Right atrium auricular region (tissue), 2 donors: Measurements from ENCODE around the gene WASF2. TPM values are rescaled to one million over a fixed set of nuclear protein-coding genes. Genes with fewer than 3 reads are reported as not detected.
A peak's percentile ranks its signal among the peaks of the same experiment; 100 is the strongest.
"Not testable (repeated sequence)": the region's sequence is repeated elsewhere in the genome, so short reads cannot be mapped to it uniquely, and the experiment has no call there.

Experiments
- DNase-seq: peaks from one replicate; pipeline ENCODE4 v3.0.0-alpha.2; 2019; ENCODE audit warnings: low spot score
- H3K27ac ChIP-seq, 2 donors: fragments of 200-600 bp; sonication (generic); 1 replicate in 1 of 2; 2 replicates in 1 of 2; pipeline ENCODE4 v1.5.1; 2016 to 2019
- H3K27me3 ChIP-seq, 2 donors: fragments of 200-600 bp; sonication (generic); one replicate each; pipeline versions ENCODE4 v1.5.1 to v1.6.0; 2017 to 2019
- H3K36me3 ChIP-seq: fragments of 200-600 bp; sonication (generic); one replicate; pipeline ENCODE4 v1.5.1; 2016
- H3K4me1 ChIP-seq, 2 donors: fragments of 200-600 bp; sonication (generic); one replicate each; pipeline versions ENCODE4 v1.5.1 to v1.6.0; 2017 to 2019
- H3K4me3 ChIP-seq, 2 donors: fragments of 200-600 bp; sonication (generic); 1 replicate in 1 of 2; 2 replicates in 1 of 2; pipeline ENCODE4 v1.5.1; 2017 to 2019; ENCODE audit warnings: mild to moderate bottlenecking in 1 of 2, moderate library complexity in 1 of 2
- H3K9me3 ChIP-seq, 2 donors: fragments of 200-600 bp; sonication (generic); one replicate each; pipeline ENCODE4 v1.5.1; 2019
- CTCF ChIP-seq, 2 donors: fragments of 200-600 bp; sonication (generic); IDR thresholded peaks; one replicate each; pipeline ENCODE4 v1.5.1; 2019; ENCODE audit warnings: antibody characterized with exemption in 2 of 2
- total RNA-seq, 2 donors: library from RNA; depleted of rRNA; stranded (reverse); fragments of >200 nt; gene quantifications; one replicate each; pipeline ENCODE4 v1.1.0, GENCODE V29; 2016

The WASF2 gene
- total RNA-seq, 2 donors from 2014 or later = 20.7 to 49.0 TPM

GRCh38 chr1:27504588-27505419 is 14.8 kb upstream of the WASF2 start:
- Histone ChIP-seq H3K4me1 (peaks cover 0 to 34% of the 10 kb centered on the region in 2 donors), H3K4me3 (peak overlapping the region in 1 of 2 donors; percentile 22), H3K27me3 (no peaks in the 10 kb centered on the region), H3K9me3 (no peaks in the 10 kb centered on the region), H3K27ac (peak overlapping the region; percentile 87 to 97), H3K36me3 (no peaks in the 10 kb centered on the region)
- TF ChIP-seq CTCF (IDR thresholded peaks at IDR 0.05) = no peak
- peak; percentile 87 for DNase-seq

DNA sequence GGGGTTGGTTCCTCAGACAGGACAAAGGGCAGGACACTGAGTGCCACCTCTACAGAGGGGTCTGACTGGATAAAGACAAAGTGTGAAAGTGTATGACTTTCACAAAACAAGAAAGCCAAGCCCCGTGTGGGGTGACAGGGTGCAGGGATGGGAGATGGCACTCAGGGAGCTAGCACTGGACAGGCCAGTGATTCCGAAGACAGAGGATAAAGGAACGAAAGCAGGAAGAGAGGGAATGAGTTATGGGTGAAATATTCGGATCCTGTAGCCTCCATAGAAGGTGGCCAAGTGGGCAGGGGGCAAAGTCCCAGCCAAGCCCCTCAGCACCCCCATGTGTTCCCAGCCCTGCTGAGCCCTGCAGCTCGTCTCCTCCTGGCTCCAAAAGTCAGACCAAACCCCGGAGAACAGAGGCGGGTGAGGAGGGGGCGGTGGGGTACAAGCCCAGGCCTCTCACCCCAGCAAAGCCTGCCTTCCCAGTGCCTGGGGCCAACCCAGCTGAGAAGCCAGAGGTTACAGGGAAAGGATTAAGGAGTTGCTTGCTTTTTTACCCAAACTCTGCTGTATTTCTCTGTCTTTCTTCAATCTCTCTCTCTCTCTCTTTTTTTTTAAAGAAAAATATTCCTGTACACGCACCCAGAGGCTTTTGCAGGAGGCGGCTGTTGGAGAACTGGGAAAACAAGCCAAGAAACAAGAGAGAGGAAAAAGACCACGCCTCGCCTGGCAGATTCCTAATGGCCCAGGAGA is 14.0 kb upstream of the WASF2 start:
- Histone ChIP-seq H3K27ac (peak overlapping the region; percentile 87 to 97), H3K4me3 (peak overlapping the region in 1 of 2 donors; percentile 22), H3K9me3 (no peaks in the 10 kb centered on the region), H3K4me1 (peaks cover 0 to 27% of the 10 kb centered on the region in 2 donors), H3K27me3 (no peaks in the 10 kb centered on the region), H3K36me3 (no peaks in the 10 kb centered on the region)
- no peak for DNase-seq
- TF ChIP-seq CTCF (IDR thresholded peaks at IDR 0.05) = no peak

DNA sequence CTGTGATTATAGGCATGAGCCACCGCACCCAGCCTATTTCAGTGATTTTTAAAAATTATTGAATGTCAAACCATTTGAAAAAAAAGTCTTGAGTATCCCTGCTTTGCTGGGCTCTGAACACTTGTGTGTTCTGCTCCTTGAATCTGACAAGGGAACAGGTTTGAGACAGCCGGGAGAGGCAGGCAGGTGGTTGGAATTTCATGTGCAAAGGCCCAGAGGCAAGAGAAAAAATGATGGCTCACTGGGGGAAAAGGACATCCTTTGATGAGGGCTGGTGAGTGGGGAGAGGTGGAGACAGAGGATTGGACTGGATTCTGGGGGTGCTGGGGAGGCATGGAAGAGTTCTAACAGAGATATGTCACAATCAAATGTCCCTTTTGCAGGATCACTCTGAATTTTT is 13.1 kb upstream of the WASF2 start:
- Histone ChIP-seq H3K27me3 (no peaks in the 10 kb centered on the region), H3K27ac (peak overlapping the region; percentile 87 to 97), H3K4me3 (no peak overlapping the region), H3K4me1 (peaks cover 0 to 27% of the 10 kb centered on the region in 2 donors), H3K9me3 (no peaks in the 10 kb centered on the region), H3K36me3 (no peaks in the 10 kb centered on the region)
- no peak for DNase-seq
- TF ChIP-seq CTCF (IDR thresholded peaks at IDR 0.05) = no peak

DNA sequence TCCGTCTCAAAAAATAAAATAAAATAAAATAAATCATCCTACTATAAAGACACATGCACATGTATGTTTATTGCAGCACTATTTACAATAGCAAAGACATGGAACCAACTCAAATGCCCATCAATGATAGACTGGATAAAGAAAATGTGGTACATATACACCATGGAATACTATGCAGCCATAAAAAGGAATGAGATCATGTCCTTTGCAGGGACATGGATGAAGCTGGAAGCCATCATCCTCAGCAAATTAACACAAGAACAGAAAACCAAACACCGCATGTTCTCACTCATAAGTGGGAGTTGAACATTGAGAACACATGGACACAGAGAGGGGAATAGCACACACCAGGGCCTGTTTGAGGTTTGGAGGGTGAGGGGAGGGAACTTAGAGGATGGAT is 11.2 kb upstream of the WASF2 start:
- H3K9me3 ChIP-seq, H3K36me3 ChIP-seq, DNase-seq, H3K4me3 ChIP-seq, H3K27me3 ChIP-seq, H3K27ac ChIP-seq: not testable (repeated sequence)
- H3K4me1 ChIP-seq = peaks cover 0 to 32% of the 10 kb centered on the region in 2 donors

GRCh38 chr1:27499142-27499541 is 9.2 kb upstream of the WASF2 start:
- H3K4me1 ChIP-seq = peaks cover 0 to 14% of the 10 kb centered on the region in 2 donors
- no peak overlapping the region for H3K27ac ChIP-seq
- H3K9me3 ChIP-seq = no peaks in the 10 kb centered on the region
- no peaks in the 10 kb centered on the region for H3K27me3 ChIP-seq
- no peak for TF ChIP-seq CTCF (IDR thresholded peaks at IDR 0.05)
- no peaks in the 10 kb centered on the region for H3K36me3 ChIP-seq
- no peak overlapping the region for H3K4me3 ChIP-seq
- no peak for DNase-seq

GRCh38 chr1:27496604-27497155 is 6.7 kb upstream of the WASF2 start:
- DNase-seq = no peak
- Histone ChIP-seq H3K27me3 (no peaks in the 10 kb centered on the region), H3K9me3 (no peaks in the 10 kb centered on the region), H3K27ac (no peak overlapping the region), H3K36me3 (no peaks in the 10 kb centered on the region), H3K4me1 (peaks cover 0 to 17% of the 10 kb centered on the region in 2 donors), H3K4me3 (peak overlapping the region in 1 of 2 donors; percentile 21)
- TF ChIP-seq CTCF (IDR thresholded peaks at IDR 0.05) = no peak
